NCI-H1694 treated with DMSO at 0.1 percent for 48 hours (cell line): ENCODE results near the gene HPS1.
"Not testable (repeated sequence)": the region's sequence is repeated elsewhere in the genome, so short reads cannot be mapped to it uniquely, and the experiment has no call there.

Source experiments
- DNase-seq: peaks from one replicate; lab custom pipeline; 2025; lab: John Stamatoyannopoulos, UW

The HPS1 gene

GRCh38 chr10:98389398-98389797 is 57.3 kb downstream of the HPS1 start:
- no peak for DNase-seq

- DNase-seq, result no peak
Observed at GRCh38 chr10:98388101-98388655, 58.6 kb downstream of the HPS1 start.

- DNase-seq, result no peak
Observed at GRCh38 chr10:98384531-98385133, 62.1 kb downstream of the HPS1 start.

GRCh38 chr10:98383869-98384268 is 62.9 kb downstream of the HPS1 start:
- DNase-seq, result no peak

- DNase-seq, result not testable (repeated sequence)
Observed at GRCh38 chr10:98383134-98383667, 63.5 kb downstream of the HPS1 start.

GRCh38 chr10:98382691-98383101 is 64.0 kb downstream of the HPS1 start:
- DNase-seq, result no peak

- DNase-seq, result no peak
Observed at GRCh38 chr10:98380493-98381339, 66.0 kb downstream of the HPS1 start.

GRCh38 chr10:98378722-98379121 is 68.0 kb downstream of the HPS1 start:
- no peak for DNase-seq

- DNase-seq, result no peak
Observed at GRCh38 chr10:98377536-98377935, 69.2 kb downstream of the HPS1 start.

GRCh38 chr10:98377001-98377400 is 69.7 kb downstream of the HPS1 start:
- no peak for DNase-seq

- no peak for DNase-seq
Observed at GRCh38 chr10:98376485-98376884, 70.2 kb downstream of the HPS1 start.

- no peak for DNase-seq
Observed at GRCh38 chr10:98374217-98374985, 72.3 kb downstream of the HPS1 start.

- DNase-seq, result no peak
Observed at GRCh38 chr10:98373260-98374040, 73.3 kb downstream of the HPS1 start.

- DNase-seq, result no peak
Observed at GRCh38 chr10:98370831-98371820, 75.6 kb downstream of the HPS1 start.

GRCh38 chr10:98369801-98370200 is 76.9 kb downstream of the HPS1 start:
- DNase-seq, result no peak

GRCh38 chr10:98368644-98369043 is 78.1 kb downstream of the HPS1 start:
- no peak for DNase-seq

- DNase-seq, result no peak
Observed at GRCh38 chr10:98367604-98368451, 78.9 kb downstream of the HPS1 start.
